Right lobe of liver (tissue), 4 donors: Measurements from ENCODE around the gene MAML2.

ENCODE experiments used
- POLR2A ChIP-seq: fragments of 450-650 bp; IDR thresholded peaks from one replicate; pipeline ENCODE4 v1.6.1; 2017; ENCODE audit warnings: antibody characterized with exemption, mild to moderate bottlenecking
- TF ChIP-seq, protein P1 (sequence below), 4 donors: fragments of 200-600 bp in 3 of 4; fragments of 450-650 bp in 1 of 4; IDR thresholded peaks; one replicate each; pipeline versions ENCODE4 v1.5.1 to v1.8.0; 2016 to 2022; ENCODE audit warnings: antibody characterized with exemption in 4 of 4, mild to moderate bottlenecking in 2 of 4
- donor health status: DM: no; HTN: no; CAD: no.
- donor health status: DM: no; HTN: no; CAD: no.
- donor health status: DM: no; HTN: yes; CAD: no.

DNA sequence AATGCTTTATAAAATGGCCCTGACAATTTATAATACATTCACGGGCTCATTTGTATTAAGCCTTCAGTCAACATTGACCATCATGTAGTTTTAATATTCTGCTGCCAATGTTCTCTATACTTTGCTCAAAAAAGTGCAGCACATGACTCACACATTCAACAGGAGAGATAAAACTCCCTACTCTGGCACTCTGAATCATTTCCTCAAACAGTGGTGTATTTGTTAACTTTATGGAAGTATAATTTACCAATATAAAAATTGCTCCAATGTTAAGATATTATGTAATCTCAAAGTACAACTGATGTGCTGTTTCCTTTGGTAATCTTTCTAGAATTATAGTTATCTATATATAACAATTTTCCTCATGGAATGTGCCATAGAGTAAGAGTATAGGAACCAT is 39.9 kb downstream of the MAML2 start:
- TF ChIP-seq, protein P1, sequence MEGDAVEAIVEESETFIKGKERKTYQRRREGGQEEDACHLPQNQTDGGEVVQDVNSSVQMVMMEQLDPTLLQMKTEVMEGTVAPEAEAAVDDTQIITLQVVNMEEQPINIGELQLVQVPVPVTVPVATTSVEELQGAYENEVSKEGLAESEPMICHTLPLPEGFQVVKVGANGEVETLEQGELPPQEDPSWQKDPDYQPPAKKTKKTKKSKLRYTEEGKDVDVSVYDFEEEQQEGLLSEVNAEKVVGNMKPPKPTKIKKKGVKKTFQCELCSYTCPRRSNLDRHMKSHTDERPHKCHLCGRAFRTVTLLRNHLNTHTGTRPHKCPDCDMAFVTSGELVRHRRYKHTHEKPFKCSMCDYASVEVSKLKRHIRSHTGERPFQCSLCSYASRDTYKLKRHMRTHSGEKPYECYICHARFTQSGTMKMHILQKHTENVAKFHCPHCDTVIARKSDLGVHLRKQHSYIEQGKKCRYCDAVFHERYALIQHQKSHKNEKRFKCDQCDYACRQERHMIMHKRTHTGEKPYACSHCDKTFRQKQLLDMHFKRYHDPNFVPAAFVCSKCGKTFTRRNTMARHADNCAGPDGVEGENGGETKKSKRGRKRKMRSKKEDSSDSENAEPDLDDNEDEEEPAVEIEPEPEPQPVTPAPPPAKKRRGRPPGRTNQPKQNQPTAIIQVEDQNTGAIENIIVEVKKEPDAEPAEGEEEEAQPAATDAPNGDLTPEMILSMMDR (IDR thresholded peaks at IDR 0.05) = no peak
- no peak for TF ChIP-seq POLR2A
